Endothelial cell of umbilical vein (primary cell): ENCODE measurements around the gene SON. TPM values are rescaled to one million over a fixed set of nuclear protein-coding genes. Genes with fewer than 3 reads are reported as not detected.

Experiments
- BruUV-seq: library from RNA; stranded (reverse); fragments of 400-500 nt; replicated peaks from 2 replicates; lab custom pipeline; 2021; lab: Mats Ljungman, UMichigan
- CTCF ChIA-PET: fragments of 300-600, 350-600 bp; sonication (Branson Sonifier 250); formaldehyde crosslinking; loops from one replicate; lab custom pipeline; 2021; ENCODE audit warnings: antibody characterized with exemption, inconsistent platforms; lab: Charles Lee
- POLR2A ChIA-PET: fragments of 300-600, 350-600 bp; sonication (Branson Sonifier 250); formaldehyde crosslinking; loops from one replicate; lab custom pipeline; 2021; ENCODE audit warnings: antibody characterized with exemption, inconsistent platforms; lab: Charles Lee
- DNase-seq: peaks from one replicate; pipeline ENCODE4 v3.0.0-alpha.2; 2011; ENCODE audit warnings: low read depth, low spot score
- FAIRE-seq: peaks from 2 replicates; lab custom pipeline; 2011; peaks lifted over from hg19 to GRCh38; lab: Jason Lieb, UNC
- H2AFZ ChIP-seq: 2 replicates; pipeline ENCODE4 v1.6.0; 2012; ENCODE audit warnings: low read depth, low read length, control low read depth, inconsistent platforms
- H3K27ac ChIP-seq: 2 replicates; pipeline ENCODE4 v1.5.1; 2011; ENCODE audit warnings: low read depth, mild to moderate bottlenecking, control low read depth, low read length, moderate library complexity; ENCODE audit not compliant: insufficient read depth
- H3K27me3 ChIP-seq, 2 experiments: 2 replicates each; pipeline versions ENCODE4 v1.6.0 to v1.6.1; 2011; ENCODE audit warnings: low read length in 2 of 2, mixed read lengths in 1 of 2; ENCODE audit not compliant: control insufficient read depth in 2 of 2, insufficient read depth in 2 of 2
- H3K36me3 ChIP-seq, 2 experiments: 2 replicates in 1 of 2; 3 replicates in 1 of 2; pipeline ENCODE4 v1.5.1; 2011; ENCODE audit warnings: low read length in 2 of 2, mild to moderate bottlenecking in 1 of 2, moderate library complexity in 1 of 2; ENCODE audit not compliant: control insufficient read depth in 2 of 2, insufficient read depth in 2 of 2; ENCODE audit errors: extremely low read depth in 1 of 2
- H3K4me1 ChIP-seq: 3 replicates; pipeline ENCODE4 v1.5.1; 2011; ENCODE audit warnings: mild to moderate bottlenecking, low read length; ENCODE audit not compliant: control insufficient read depth, insufficient read depth; ENCODE audit errors: extremely low read depth
- H3K4me2 ChIP-seq: 2 replicates; pipeline ENCODE4 v1.6.1; 2011; ENCODE audit warnings: low read length, control low read depth, mixed read lengths; ENCODE audit not compliant: insufficient read depth
- H3K4me3 ChIP-seq, 3 experiments: fragments of 200-600 bp in 1 of 3; sonication (generic), shearing (Covaris generic) in 1 of 3; replicated peaks in 1 of 3; 2 replicates each; pipeline ENCODE4 v1.5.1; 2011 to 2016; ENCODE audit warnings: control low read depth in 3 of 3, low read length in 3 of 3, mild to moderate bottlenecking in 2 of 3, inconsistent platforms in 1 of 3, low read depth in 1 of 3, moderate library complexity in 1 of 3; ENCODE audit not compliant: insufficient read depth in 1 of 3
- H3K79me2 ChIP-seq: 2 replicates; pipeline ENCODE4 v1.6.0; 2012; ENCODE audit warnings: low read length, inconsistent platforms; ENCODE audit not compliant: control insufficient read depth, insufficient read depth
- H3K9ac ChIP-seq: replicated peaks from 2 replicates; pipeline ENCODE3; 2011; ENCODE audit warnings: low read length, control low read depth; ENCODE audit not compliant: insufficient read depth; ENCODE audit errors: extremely low read depth
- H3K9me1 ChIP-seq: replicated peaks from 3 replicates; pipeline ENCODE4 v1.6.0; 2011; ENCODE audit warnings: mild to moderate bottlenecking, low read length; ENCODE audit not compliant: control insufficient read depth, insufficient read depth; ENCODE audit errors: extremely low read depth
- H3K9me3 ChIP-seq: replicated peaks from 2 replicates; pipeline ENCODE4 v1.5.1; 2012; ENCODE audit warnings: low read length, inconsistent platforms; ENCODE audit not compliant: control insufficient read depth, insufficient read depth
- H4K20me1 ChIP-seq: replicated peaks from 2 replicates; pipeline ENCODE3; 2011; ENCODE audit warnings: mild to moderate bottlenecking, low read length; ENCODE audit not compliant: control insufficient read depth, insufficient read depth; ENCODE audit errors: extremely low read depth
- EZH2 ChIP-seq: IDR thresholded peaks from 2 replicates; pipeline ENCODE4 v1.6.1; 2012; ENCODE audit warnings: borderline replicate concordance, low read depth, mild to moderate bottlenecking, moderate library complexity, low read length, inconsistent platforms; ENCODE audit not compliant: severe bottlenecking
- FOS ChIP-seq: IDR thresholded peaks from 2 replicates; pipeline ENCODE4 v1.6.1; 2011; ENCODE audit warnings: mild to moderate bottlenecking, low read length, moderate library complexity, borderline replicate concordance; ENCODE audit not compliant: insufficient read depth
- GATA2 ChIP-seq: IDR thresholded peaks from 2 replicates; pipeline ENCODE4 v1.7.0; 2011; ENCODE audit warnings: low read depth, mild to moderate bottlenecking, moderate library complexity, mixed read lengths, low read length; ENCODE audit not compliant: insufficient read length, insufficient read depth
- JUN ChIP-seq: IDR thresholded peaks from 2 replicates; pipeline ENCODE4 v1.6.1; 2011; ENCODE audit warnings: borderline replicate concordance, low read depth; ENCODE audit not compliant: insufficient read length, insufficient read depth
- MYC ChIP-seq: IDR thresholded peaks from one replicate; pipeline ENCODE4 v1.6.1; 2011; ENCODE audit warnings: mild to moderate bottlenecking, low read depth, low read length
- POLR2A ChIP-seq: IDR thresholded peaks from 2 replicates; pipeline ENCODE4 v1.6.1; 2012; ENCODE audit warnings: low read depth, mild to moderate bottlenecking, control low read depth, low read length
- POLR2AphosphoS5 ChIP-seq: IDR thresholded peaks from 2 replicates; pipeline ENCODE4 v1.6.1; 2012; ENCODE audit warnings: low read depth, mild to moderate bottlenecking, control low read depth, low read length, moderate library complexity; ENCODE audit not compliant: insufficient read depth
- dilution Hi-C: fragments of 300-500 bp; cut with MboI; formaldehyde crosslinking; loops from one replicate; pipeline ENCODE4 v1.15.0; 2019; ENCODE audit warnings: low sequenced_read_pairs; ENCODE audit not compliant: extremely low pct_ligation_motif_present
- intact Hi-C: fragments of 100-400 bp; cut with micrococcal nuclease; formaldehyde crosslinking; loops from one replicate; pipeline ENCODE4 v1.10.0; 2022
- polyA plus RNA-seq, 4 experiments: library from polyadenylated mRNA; depleted of rRNA in 3 of 4; stranded (reverse) in 3 of 4; unstranded in 1 of 4; fragments of >200 nt; gene quantifications; 2 replicates each; pipeline versions ENCODE4 v1.2.1 to v1.2.3, GENCODE V29; 2011 to 2012; ENCODE audit warnings: missing spikeins in 1 of 4
- total RNA-seq: library from RNA; stranded (reverse); gene quantifications from 2 replicates; pipeline ENCODE4 v1.2.3, GENCODE V29; 2021
- TF ChIP-seq, protein P1 (sequence below): IDR thresholded peaks from 2 replicates; pipeline ENCODE4 v1.6.1; 2011; ENCODE audit not compliant: insufficient read depth, insufficient read length
- TF ChIP-seq, protein P2 (sequence below), 2 donors: IDR thresholded peaks; 1 replicate in 1 of 2; 2 replicates in 1 of 2; pipeline ENCODE4 v1.5.1; 2011; ENCODE audit warnings: low read length in 2 of 2, mild to moderate bottlenecking in 2 of 2, moderate library complexity in 2 of 2, control low read depth in 1 of 2, inconsistent platforms in 1 of 2, low read depth in 1 of 2; ENCODE audit not compliant: insufficient read depth in 1 of 2; ENCODE audit errors: extremely low read depth in 1 of 2

Gene SON
- total and polyA plus RNA-seq, 2 donors (not counting 3 experiments of a cell fraction or from before 2014, with no cell fraction given), result 107 to 304 TPM

DNA sequence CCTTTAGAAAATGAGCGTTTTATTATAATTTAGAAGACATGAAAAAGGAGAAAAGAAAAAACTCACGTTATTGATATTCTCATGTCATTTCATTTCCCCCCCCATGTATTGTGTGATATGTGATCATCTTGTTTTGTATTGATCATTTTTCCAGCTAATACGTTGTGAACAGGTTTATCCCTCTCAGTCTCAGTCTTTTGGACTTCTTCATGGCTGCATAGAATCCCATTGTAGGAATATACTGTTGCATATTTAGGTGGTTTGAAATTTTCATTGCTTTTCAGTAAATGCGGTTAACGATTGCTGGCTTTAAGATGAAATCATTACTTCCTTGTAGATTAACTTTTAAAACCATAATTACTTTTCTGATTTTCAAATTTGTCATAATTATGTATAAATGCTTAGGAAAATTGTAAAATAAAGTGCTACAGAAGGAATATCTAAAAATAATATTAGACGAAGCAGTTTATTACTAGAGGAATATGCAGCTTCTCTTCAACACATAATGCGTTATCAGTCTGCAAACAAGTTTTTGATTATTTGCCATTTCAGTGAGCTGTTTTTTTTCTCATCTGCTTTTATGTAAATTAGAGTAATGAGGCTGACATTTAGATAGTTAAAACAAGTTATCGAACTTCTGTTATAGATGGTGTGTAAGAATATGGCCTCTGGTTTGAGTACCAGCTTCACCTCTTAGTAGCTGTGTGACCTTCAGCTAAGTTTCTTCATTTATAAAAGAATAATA lies 1.8 kb downstream of the SON start:
- no peaks in the 10 kb centered on the region for H3K9me1 ChIP-seq
- no peak overlapping the region for H3K27ac ChIP-seq
- H4K20me1 ChIP-seq, result peaks cover 18% of the 10 kb centered on the region
- H3K36me3 ChIP-seq, result peaks cover under 1 to 20% of the 10 kb centered on the region in 2 experiments
- ChIA-PET CTCF (interaction anchor here (0.8 to 2.3 kb wide), 6 partner anchors 9 to 350 kb away, joined by 3 to 18 read pairs (median 4); no protein-coding TSS in a partner anchor), POLR2A (no interaction called here)
- peaks cover 25% of the 10 kb centered on the region for H3K4me1 ChIP-seq
- intact Hi-C loops (loop anchor here (5.0 kb wide), 1 partner anchor 63 kb away; no protein-coding TSS in a partner anchor), dilution Hi-C loops (no loop called here)
- FAIRE-seq (no peak), DNase-seq (no peak)
- H3K4me3 ChIP-seq, result peak overlapping the region; percentile 63 to 98 (median 93)
- no peak overlapping the region for H2AFZ ChIP-seq
- H3K79me2 ChIP-seq, result peaks cover 88% of the 10 kb centered on the region
- H3K9ac ChIP-seq, result peak overlapping the region; percentile 97
- BruUV-seq, result no TSS peak
- no peak for TF ChIP-seq MYC
- TF ChIP-seq POLR2A, result no peak
- no peak for TF ChIP-seq GATA2
- H3K27me3 ChIP-seq, result no peaks in the 10 kb centered on the region
- H3K4me2 ChIP-seq, result peak overlapping the region; percentile 100
- H3K9me3 ChIP-seq, result no peaks in the 10 kb centered on the region

DNA sequence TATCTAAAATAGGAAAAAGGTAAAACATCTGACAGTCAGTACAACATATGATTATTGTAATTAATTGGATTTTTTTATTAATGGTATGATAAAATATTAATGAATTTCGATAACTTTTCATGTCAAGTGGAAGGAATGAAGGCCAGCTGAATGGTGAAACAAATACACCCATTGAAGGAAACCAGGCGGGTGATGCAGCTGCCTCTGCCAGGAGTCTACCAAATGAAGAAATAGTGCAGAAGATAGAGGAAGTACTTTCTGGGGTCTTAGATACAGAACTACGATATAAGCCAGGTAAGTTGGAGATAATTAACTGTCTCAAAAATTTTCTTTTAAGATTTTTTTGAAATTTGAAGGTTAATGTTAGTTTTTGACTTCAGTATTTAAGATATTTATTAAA lies 3.2 kb downstream of the SON start:
- H3K9me3 ChIP-seq, result no peaks in the 10 kb centered on the region
- H3K4me1 ChIP-seq, result peaks cover 17% of the 10 kb centered on the region
- dilution Hi-C loops, result no loop called here
- H3K4me2 ChIP-seq, result peak overlapping the region; percentile 100
- no peak for FAIRE-seq
- no peak overlapping the region for H3K9ac ChIP-seq
- CTCF ChIA-PET, result interaction anchor here (1.1 kb wide), 1 partner anchor 60 kb away, joined by 3 read pairs; no protein-coding TSS in a partner anchor
- H3K4me3 ChIP-seq, result no peak overlapping the region
- DNase-seq, result no peak
- H3K27ac ChIP-seq, result no peak overlapping the region
- POLR2A ChIA-PET, result no interaction called here
- no TSS peak for BruUV-seq
- peaks cover 20% of the 10 kb centered on the region for H4K20me1 ChIP-seq
- TF ChIP-seq POLR2A (no peak), JUN (no peak), GATA2 (no peak), MYC (no peak), EZH2 (no peak), POLR2AphosphoS5 (no peak), FOS (no peak)
- TF ChIP-seq, protein P1, sequence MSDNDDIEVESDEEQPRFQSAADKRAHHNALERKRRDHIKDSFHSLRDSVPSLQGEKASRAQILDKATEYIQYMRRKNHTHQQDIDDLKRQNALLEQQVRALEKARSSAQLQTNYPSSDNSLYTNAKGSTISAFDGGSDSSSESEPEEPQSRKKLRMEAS, result no peak
- TF ChIP-seq, protein P2, sequence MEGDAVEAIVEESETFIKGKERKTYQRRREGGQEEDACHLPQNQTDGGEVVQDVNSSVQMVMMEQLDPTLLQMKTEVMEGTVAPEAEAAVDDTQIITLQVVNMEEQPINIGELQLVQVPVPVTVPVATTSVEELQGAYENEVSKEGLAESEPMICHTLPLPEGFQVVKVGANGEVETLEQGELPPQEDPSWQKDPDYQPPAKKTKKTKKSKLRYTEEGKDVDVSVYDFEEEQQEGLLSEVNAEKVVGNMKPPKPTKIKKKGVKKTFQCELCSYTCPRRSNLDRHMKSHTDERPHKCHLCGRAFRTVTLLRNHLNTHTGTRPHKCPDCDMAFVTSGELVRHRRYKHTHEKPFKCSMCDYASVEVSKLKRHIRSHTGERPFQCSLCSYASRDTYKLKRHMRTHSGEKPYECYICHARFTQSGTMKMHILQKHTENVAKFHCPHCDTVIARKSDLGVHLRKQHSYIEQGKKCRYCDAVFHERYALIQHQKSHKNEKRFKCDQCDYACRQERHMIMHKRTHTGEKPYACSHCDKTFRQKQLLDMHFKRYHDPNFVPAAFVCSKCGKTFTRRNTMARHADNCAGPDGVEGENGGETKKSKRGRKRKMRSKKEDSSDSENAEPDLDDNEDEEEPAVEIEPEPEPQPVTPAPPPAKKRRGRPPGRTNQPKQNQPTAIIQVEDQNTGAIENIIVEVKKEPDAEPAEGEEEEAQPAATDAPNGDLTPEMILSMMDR (IDR thresholded peaks at IDR 0.05; ENCODE audit: extremely low read depth in 1 of 2, insufficient read depth in 1 of 2, low read depth in 1 of 2, low read length in 2 of 2), result no peak
- peaks cover 15 to 35% of the 10 kb centered on the region in 2 experiments for H3K36me3 ChIP-seq
- no peaks in the 10 kb centered on the region for H3K9me1 ChIP-seq
- H2AFZ ChIP-seq, result no peak overlapping the region
- intact Hi-C loops, result no loop called here
- peaks cover 88% of the 10 kb centered on the region for H3K79me2 ChIP-seq
- H3K27me3 ChIP-seq, result no peaks in the 10 kb centered on the region
